ENCODE measurements around the gene ABI3BP.

DNA sequence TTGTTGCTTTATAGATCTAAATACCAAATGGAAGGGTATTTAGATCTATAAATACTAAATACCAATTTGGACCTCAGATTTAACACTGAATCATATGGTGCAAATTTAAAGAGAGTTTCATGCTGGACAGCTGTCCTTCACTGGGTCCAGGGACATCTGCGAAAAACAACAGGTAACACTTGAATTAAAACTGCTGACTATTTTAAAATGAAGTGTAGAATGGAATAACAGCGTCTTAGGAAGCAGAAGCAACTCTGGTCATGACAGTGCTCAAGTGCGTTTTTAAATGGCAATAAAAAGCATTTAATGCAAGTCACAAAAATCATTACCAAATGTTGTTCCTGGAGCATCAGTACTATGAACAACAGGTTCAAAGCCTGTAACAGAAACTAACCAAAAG lies 177.6 kb downstream of the ABI3BP start:
- TF ChIP-seq, protein P1, sequence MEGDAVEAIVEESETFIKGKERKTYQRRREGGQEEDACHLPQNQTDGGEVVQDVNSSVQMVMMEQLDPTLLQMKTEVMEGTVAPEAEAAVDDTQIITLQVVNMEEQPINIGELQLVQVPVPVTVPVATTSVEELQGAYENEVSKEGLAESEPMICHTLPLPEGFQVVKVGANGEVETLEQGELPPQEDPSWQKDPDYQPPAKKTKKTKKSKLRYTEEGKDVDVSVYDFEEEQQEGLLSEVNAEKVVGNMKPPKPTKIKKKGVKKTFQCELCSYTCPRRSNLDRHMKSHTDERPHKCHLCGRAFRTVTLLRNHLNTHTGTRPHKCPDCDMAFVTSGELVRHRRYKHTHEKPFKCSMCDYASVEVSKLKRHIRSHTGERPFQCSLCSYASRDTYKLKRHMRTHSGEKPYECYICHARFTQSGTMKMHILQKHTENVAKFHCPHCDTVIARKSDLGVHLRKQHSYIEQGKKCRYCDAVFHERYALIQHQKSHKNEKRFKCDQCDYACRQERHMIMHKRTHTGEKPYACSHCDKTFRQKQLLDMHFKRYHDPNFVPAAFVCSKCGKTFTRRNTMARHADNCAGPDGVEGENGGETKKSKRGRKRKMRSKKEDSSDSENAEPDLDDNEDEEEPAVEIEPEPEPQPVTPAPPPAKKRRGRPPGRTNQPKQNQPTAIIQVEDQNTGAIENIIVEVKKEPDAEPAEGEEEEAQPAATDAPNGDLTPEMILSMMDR (IDR thresholded peaks at IDR 0.05), result no peak
- TF ChIP-seq POLR2A (IDR thresholded peaks at IDR 0.05), result no peak
